Transverse colon (tissue), 4 donors: ENCODE measurements around the gene ADNP. TPM values are rescaled to one million over a fixed set of nuclear protein-coding genes. Genes with fewer than 3 reads are reported as not detected.

ENCODE experiments used
- DNase-seq: peaks from one replicate; pipeline ENCODE4 v3.0.0-alpha.2; 2019
- H3K27ac ChIP-seq, 4 donors: fragments of 200-600 bp; sonication (generic); 2 replicates each; pipeline ENCODE4 v1.5.1; 2016 to 2018; ENCODE audit warnings: inconsistent platforms in 4 of 4
- H3K27me3 ChIP-seq: fragments of 200-600 bp; sonication (generic); 2 replicates; pipeline ENCODE4 v1.5.1; 2017; ENCODE audit warnings: inconsistent platforms
- H3K36me3 ChIP-seq, 4 donors: fragments of 200-600 bp; sonication (generic); 2 replicates each; pipeline ENCODE4 v1.5.1; 2017 to 2019; ENCODE audit warnings: inconsistent platforms in 4 of 4
- H3K4me1 ChIP-seq, 4 donors: fragments of 200-600 bp; sonication (generic); 2 replicates each; pipeline ENCODE4 v1.5.1; 2017 to 2020; ENCODE audit warnings: inconsistent platforms in 4 of 4
- H3K4me3 ChIP-seq, 4 donors: fragments of 200-600 bp; sonication (generic); 1 replicate in 1 of 4; 2 replicates in 3 of 4; pipeline versions ENCODE4 v1.5.1 to v1.6.1; 2017 to 2019; ENCODE audit warnings: inconsistent platforms in 4 of 4
- H3K9me3 ChIP-seq, 2 donors: fragments of 200-600 bp; sonication (generic); 2 replicates each; pipeline ENCODE4 v1.5.1; 2017 to 2019; ENCODE audit warnings: inconsistent platforms in 2 of 2
- EP300 ChIP-seq: sonication (generic); formaldehyde crosslinking; IDR thresholded peaks from one replicate; pipeline ENCODE4 v1.6.1; 2017; ENCODE audit warnings: antibody characterized with exemption, low read depth
- POLR2A ChIP-seq: fragments of 450-650 bp; IDR thresholded peaks from one replicate; pipeline ENCODE4 v1.6.1; 2016; ENCODE audit warnings: antibody characterized with exemption, mild to moderate bottlenecking, moderate library complexity
- POLR2AphosphoS5 ChIP-seq, 3 donors: sonication (generic); formaldehyde crosslinking; IDR thresholded peaks; one replicate each; pipeline ENCODE4 v1.6.1; 2016; ENCODE audit warnings: antibody characterized with exemption in 3 of 3
- WGBS, 2 donors: methylation state at CpG; one replicate each; pipeline ENCODE4 v1.1.5; 2018; ENCODE audit warnings: low coverage in 1 of 2; 5-methylcytosine and 5-hydroxymethylcytosine counted together
- in situ Hi-C, 4 donors: fragments of 200-750 bp; cut with MboI; loops; one replicate each; pipeline versions ENCODE4 v1.15.0 to v1.15.1; 2017; ENCODE audit warnings: low sequenced_read_pairs in 3 of 4, low pct_ligation_motif_present in 1 of 4, low pct_unique_long_range_greater_than_20kb in 1 of 4
- intact Hi-C: fragments of 100-400 bp; cut with DNase I; formaldehyde crosslinking; loops from one replicate; pipeline ENCODE4 v1.15.1; 2023; ENCODE audit warnings: low total_unique reads
- small RNA-seq, 4 donors: library from RNA; depleted of rRNA; stranded (forward); fragments of <200 nt; gene quantifications; one replicate each; pipeline ENCODE3, GENCODE V24; 2016
- total RNA-seq, 4 donors: library from RNA; depleted of rRNA; stranded (reverse); fragments of >200 nt; gene quantifications; one replicate each; pipeline ENCODE4 v1.1.0, GENCODE V29; 2016
- TF ChIP-seq, protein P1 (sequence below), 5 experiments: fragments of 200-600 bp in 3 of 5; fragments of 450-650 bp in 2 of 5; sonication (generic) in 3 of 5; IDR thresholded peaks; 1 replicate in 2 of 5; 2 replicates in 3 of 5; pipeline ENCODE4 v1.5.1; 2016 to 2017; ENCODE audit warnings: antibody characterized with exemption in 5 of 5, inconsistent platforms in 3 of 5, mild to moderate bottlenecking in 2 of 5, moderate library complexity in 1 of 5

Gene ADNP
- total RNA-seq, 4 donors from 2014 or later, result 34.8 to 65.7 (median 42.5) TPM

GRCh38 chr20:50843331-50844276 lies 87.6 kb downstream of the ADNP start:
- 89 to 100% methylated on average over 3 to 9 of the region's 9 CpGs for WGBS, 2 donors
- no peaks in the 10 kb centered on the region for H3K27me3 ChIP-seq
- DNase-seq, result no peak
- H3K27ac ChIP-seq, result no peak overlapping the region
- no peak for TF ChIP-seq POLR2AphosphoS5 (IDR thresholded peaks at IDR 0.05)
- TF ChIP-seq, protein P1, sequence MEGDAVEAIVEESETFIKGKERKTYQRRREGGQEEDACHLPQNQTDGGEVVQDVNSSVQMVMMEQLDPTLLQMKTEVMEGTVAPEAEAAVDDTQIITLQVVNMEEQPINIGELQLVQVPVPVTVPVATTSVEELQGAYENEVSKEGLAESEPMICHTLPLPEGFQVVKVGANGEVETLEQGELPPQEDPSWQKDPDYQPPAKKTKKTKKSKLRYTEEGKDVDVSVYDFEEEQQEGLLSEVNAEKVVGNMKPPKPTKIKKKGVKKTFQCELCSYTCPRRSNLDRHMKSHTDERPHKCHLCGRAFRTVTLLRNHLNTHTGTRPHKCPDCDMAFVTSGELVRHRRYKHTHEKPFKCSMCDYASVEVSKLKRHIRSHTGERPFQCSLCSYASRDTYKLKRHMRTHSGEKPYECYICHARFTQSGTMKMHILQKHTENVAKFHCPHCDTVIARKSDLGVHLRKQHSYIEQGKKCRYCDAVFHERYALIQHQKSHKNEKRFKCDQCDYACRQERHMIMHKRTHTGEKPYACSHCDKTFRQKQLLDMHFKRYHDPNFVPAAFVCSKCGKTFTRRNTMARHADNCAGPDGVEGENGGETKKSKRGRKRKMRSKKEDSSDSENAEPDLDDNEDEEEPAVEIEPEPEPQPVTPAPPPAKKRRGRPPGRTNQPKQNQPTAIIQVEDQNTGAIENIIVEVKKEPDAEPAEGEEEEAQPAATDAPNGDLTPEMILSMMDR (IDR thresholded peaks at IDR 0.05), result no peak
- TF ChIP-seq POLR2A, result no peak
- TF ChIP-seq EP300, result no peak
- H3K9me3 ChIP-seq, result no peaks in the 10 kb centered on the region
- intact Hi-C loops, result no loop called here
- in situ Hi-C loops, result no loop called here
- H3K4me3 ChIP-seq, result no peak overlapping the region
- H3K4me1 ChIP-seq, result peaks cover 0 to 4% (median 3%) of the 10 kb centered on the region in 4 donors
- H3K36me3 ChIP-seq, result no peaks in the 10 kb centered on the region

- WGBS, 2 donors, result 72 to 97% methylated on average over 2 to 5 of the region's 5 CpGs
- Histone ChIP-seq H3K9me3 (no peaks in the 10 kb centered on the region), H3K4me1 (no peaks in the 10 kb centered on the region), H3K27me3 (no peaks in the 10 kb centered on the region), H3K27ac (no peak overlapping the region), H3K36me3 (no peaks in the 10 kb centered on the region), H3K4me3 (no peak overlapping the region)
- TF ChIP-seq, protein P1 (IDR thresholded peaks at IDR 0.05), result no peak
- TF ChIP-seq EP300, result no peak
- no peak for TF ChIP-seq POLR2AphosphoS5 (IDR thresholded peaks at IDR 0.05)
- TF ChIP-seq POLR2A, result no peak
- in situ Hi-C loops (no loop called here), intact Hi-C loops (no loop called here)
- no peak for DNase-seq
Measured at GRCh38 chr20:50842821-50843220, 88.4 kb downstream of the ADNP start.

Small RNAs within 50 kb of the gene (small RNA-seq; reads per million reads assigned to genes)
- gene TMSB4XP6, result 0 reads per million in 4 donors

Other genes with a start within 250 kb of the ADNP start
- gene RIPOR3, start 239.9 kb downstream of the ADNP start, total RNA-seq, result 10 to 100 TPM in 1 of 4 donors, 1 to 10 TPM in 3; 4.6 to 15.7 (median 8.7) TPM
- 10 to 100 TPM in 3 of 4 donors, 1 to 10 TPM in 1; 1.2 to 34.8 (median 17.2) TPM for gene PARD6B, start 199.9 kb downstream of the ADNP start, total RNA-seq
- 10 to 100 TPM in 1 of 4 donors, 1 to 10 TPM in 2, not detected in 1; 3.3 to 16.5 (median 4.0) TPM for gene BCAS4, start 136.4 kb downstream of the ADNP start, total RNA-seq
- gene DPM1, start 27.1 kb upstream of the ADNP start, total RNA-seq, result 10 to 100 TPM in 3 of 4 donors, 1 to 10 TPM in 1; 3.2 to 42.9 (median 38.4) TPM
- gene MOCS3, start 27.4 kb upstream of the ADNP start, total RNA-seq, result 10 to 100 TPM in 1 of 4 donors, 1 to 10 TPM in 3; 3.7 to 10.7 (median 4.0) TPM
- gene KCNG1, start 91.7 kb upstream of the ADNP start, total RNA-seq, result 10 to 100 TPM in 2 of 4 donors, 1 to 10 TPM in 2; 3.8 to 36.3 (median 8.9) TPM